ENCODE measurements around the gene FAM13A. TPM values are rescaled to one million over a fixed set of nuclear protein-coding genes. Genes with fewer than 3 reads are reported as not detected.

Gene FAM13A
- total and polyA plus RNA-seq, 9 of the 15 experiments (the other 6 are each of a cell fraction or from before 2014, with no cell fraction given) = 11.3 to 23.3 (median 14.7) TPM

DNA sequence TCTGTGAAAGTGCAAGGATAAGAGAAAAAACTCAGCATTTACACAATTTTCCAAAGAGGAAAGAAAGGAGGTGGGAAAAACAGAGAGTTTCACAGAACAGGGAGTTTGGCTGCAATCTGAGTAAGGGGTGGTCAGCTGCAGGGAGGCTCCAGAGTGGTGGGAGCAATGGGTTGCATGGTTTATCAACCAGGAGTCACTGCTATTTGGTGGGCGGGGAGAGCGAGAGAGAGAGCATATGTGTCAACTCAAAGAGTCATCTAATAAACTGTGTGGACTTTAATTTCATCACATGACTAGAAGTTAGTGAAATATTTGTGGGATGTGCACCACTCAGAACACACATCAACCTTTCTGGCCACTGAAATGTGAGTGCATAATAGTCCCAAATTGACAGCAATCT, 94.6 kb downstream of the FAM13A start:
- TF ChIP-seq EWSR1 (IDR thresholded peaks at IDR 0.05; ENCODE audit: borderline replicate concordance, low read depth, partially characterized antibody) (no peak), ELF2 (CRISPR knock-in tag; IDR thresholded peaks at IDR 0.05) (no peak), SPI1 (IDR thresholded peaks at IDR 0.05; ENCODE audit: borderline replicate concordance, low read depth, low read length) (no peak), ZBTB1 (CRISPR knock-in tag; IDR thresholded peaks at IDR 0.05; ENCODE audit: borderline replicate concordance, low read depth) (no peak), LARP7 (IDR thresholded peaks at IDR 0.05) (no peak), GABPB2 (CRISPR knock-in tag; conservative IDR thresholded peaks at IDR 0.05) (no peak), NFATC3 (IDR thresholded peaks at IDR 0.05) (no peak), CBX8 (IDR thresholded peaks at IDR 0.05; ENCODE audit: borderline replicate concordance, extremely low read depth, low read depth, low read length, poor library complexity, severe bottlenecking) (no peak), ETV5 (CRISPR knock-in tag; IDR thresholded peaks at IDR 0.05; ENCODE audit: low read depth) (no peak)
- TF ChIP-seq, protein P1, sequence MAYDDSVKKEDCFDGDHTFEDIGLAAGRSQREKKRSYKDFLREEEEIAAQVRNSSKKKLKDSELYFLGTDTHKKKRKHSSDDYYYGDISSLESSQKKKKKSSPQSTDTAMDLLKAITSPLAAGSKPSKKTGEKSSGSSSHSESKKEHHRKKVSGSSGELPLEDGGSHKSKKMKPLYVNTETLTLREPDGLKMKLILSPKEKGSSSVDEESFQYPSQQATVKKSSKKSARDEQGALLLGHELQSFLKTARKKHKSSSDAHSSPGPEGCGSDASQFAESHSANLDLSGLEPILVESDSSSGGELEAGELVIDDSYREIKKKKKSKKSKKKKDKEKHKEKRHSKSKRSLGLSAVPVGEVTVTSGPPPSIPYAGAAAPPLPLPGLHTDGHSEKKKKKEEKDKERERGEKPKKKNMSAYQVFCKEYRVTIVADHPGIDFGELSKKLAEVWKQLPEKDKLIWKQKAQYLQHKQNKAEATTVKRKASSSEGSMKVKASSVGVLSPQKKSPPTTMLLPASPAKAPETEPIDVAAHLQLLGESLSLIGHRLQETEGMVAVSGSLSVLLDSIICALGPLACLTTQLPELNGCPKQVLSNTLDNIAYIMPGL (CRISPR knock-in tag; IDR thresholded peaks at IDR 0.05) = no peak
- DNase-seq (ENCODE audit: extremely low read depth in 1 of 4, low spot score in 3 of 4) = no peak
- POLR2A ChIA-PET = no interaction called here
- no peaks in the 10 kb centered on the region for H3K79me2 ChIP-seq (ENCODE audit: control insufficient read depth, insufficient read depth, low read length)
- H2AFZ ChIP-seq (ENCODE audit: low read depth, low read length) = no peak overlapping the region
- no peak overlapping the region for H3K4me3 ChIP-seq
- no peaks in the 10 kb centered on the region for H4K20me1 ChIP-seq (replicated peaks; ENCODE audit: control insufficient read depth, insufficient read depth, low read length)
- no TSS peak for BruUV-seq (replicated peaks)
- no peaks in the 10 kb centered on the region; a peak in 3 of 5 replicates for H3K4me1 ChIP-seq (replicated peaks in 1 of 2; ENCODE audit: control insufficient read depth in 2 of 2, insufficient read depth in 2 of 2, low read length in 2 of 2)
- FAIRE-seq = no peak
- H3K4me2 ChIP-seq (ENCODE audit: insufficient read depth, low read length) = no peak overlapping the region
- CTCF ChIA-PET (ENCODE audit: low intra/inter-chr PET ratio) = no interaction called here
- no peak for ATAC-seq
- no peaks in the 10 kb centered on the region for H3K9me1 ChIP-seq (ENCODE audit: control insufficient read depth, insufficient read depth, low read length)
- WGBS (ENCODE audit: insufficient coverage, low coverage, missing lambda C conversion rate) = 83% methylated on average over 2 of the region's 2 CpGs
- intact Hi-C loops (cut with micrococcal nuclease) (no loop called here), in situ Hi-C loops (cut with MboI) (no loop called here)
- no peaks in the 10 kb centered on the region for H3K9me3 ChIP-seq (replicated peaks; ENCODE audit: control insufficient read depth, insufficient read depth, low read depth, low read length)
- H3K36me3 ChIP-seq (ENCODE audit: control insufficient read depth, insufficient read depth, low read length) = no peaks in the 10 kb centered on the region
- no peak overlapping the region for H3K9ac ChIP-seq (ENCODE audit: insufficient read depth in 1 of 2, low read depth in 2 of 2, low read length in 2 of 2)
- no peak overlapping the region for H3K27ac ChIP-seq (ENCODE audit: extremely low read depth, low read depth, low read length)
- no peaks in the 10 kb centered on the region for H3K27me3 ChIP-seq (ENCODE audit: control insufficient read depth in 2 of 2, insufficient read depth in 2 of 2, low read length in 2 of 2)

Measured in K562 (cell line).